HFFc6 (cell line): Measurements from ENCODE around the gene OR2B2. TPM values are rescaled to one million over a fixed set of nuclear protein-coding genes. Genes with fewer than 3 reads are reported as not detected.

Experiments
- DNase-seq: peaks from one replicate; pipeline ENCODE4 v3.0.0-alpha.2; 2018
- H3K27ac Mint-ChIP-seq: 2 replicates; pipeline ENCODE4 v1.8.0; 2020; ENCODE audit warnings: mild to moderate bottlenecking, mixed read lengths
- H3K27me3 Mint-ChIP-seq: 2 replicates; pipeline ENCODE4 v1.8.0; 2021; ENCODE audit warnings: mild to moderate bottlenecking, moderate library complexity, mixed read lengths; ENCODE audit not compliant: insufficient read depth
- H3K36me3 Mint-ChIP-seq: 2 replicates; pipeline ENCODE4 v1.8.0; 2021; ENCODE audit warnings: low read depth, mixed read lengths
- H3K4me1 Mint-ChIP-seq: 2 replicates; pipeline ENCODE4 v1.8.0; 2020; ENCODE audit warnings: low read depth, mixed read lengths
- H3K4me3 Mint-ChIP-seq: 2 replicates; pipeline ENCODE4 v1.8.0; 2020; ENCODE audit warnings: mild to moderate bottlenecking, moderate library complexity, mixed read lengths
- H3K9me3 Mint-ChIP-seq: 2 replicates; pipeline ENCODE4 v1.8.0; 2020; ENCODE audit warnings: mild to moderate bottlenecking, mixed read lengths
- total RNA-seq, 6 experiments: library from RNA; stranded (reverse); fragmentation: NEBNext Ultra II Directional; extraction: Animal tissue kit (Norgen Biotek cat#: 25700); gene quantifications; 2 replicates in 1 of 6; 3 replicates in 5 of 6; pipeline ENCODE4 v1.2.3, GENCODE V29; 2021
- TF ChIP-seq, protein P1 (sequence below): fragments of 200-600 bp; sonication (generic); IDR thresholded peaks from 2 replicates; pipeline ENCODE4 v1.5.0; 2021; ENCODE audit warnings: antibody characterized with exemption, mild to moderate bottlenecking

Gene OR2B2
- total RNA-seq, 6 experiments from 2014 or later = not detected

DNA sequence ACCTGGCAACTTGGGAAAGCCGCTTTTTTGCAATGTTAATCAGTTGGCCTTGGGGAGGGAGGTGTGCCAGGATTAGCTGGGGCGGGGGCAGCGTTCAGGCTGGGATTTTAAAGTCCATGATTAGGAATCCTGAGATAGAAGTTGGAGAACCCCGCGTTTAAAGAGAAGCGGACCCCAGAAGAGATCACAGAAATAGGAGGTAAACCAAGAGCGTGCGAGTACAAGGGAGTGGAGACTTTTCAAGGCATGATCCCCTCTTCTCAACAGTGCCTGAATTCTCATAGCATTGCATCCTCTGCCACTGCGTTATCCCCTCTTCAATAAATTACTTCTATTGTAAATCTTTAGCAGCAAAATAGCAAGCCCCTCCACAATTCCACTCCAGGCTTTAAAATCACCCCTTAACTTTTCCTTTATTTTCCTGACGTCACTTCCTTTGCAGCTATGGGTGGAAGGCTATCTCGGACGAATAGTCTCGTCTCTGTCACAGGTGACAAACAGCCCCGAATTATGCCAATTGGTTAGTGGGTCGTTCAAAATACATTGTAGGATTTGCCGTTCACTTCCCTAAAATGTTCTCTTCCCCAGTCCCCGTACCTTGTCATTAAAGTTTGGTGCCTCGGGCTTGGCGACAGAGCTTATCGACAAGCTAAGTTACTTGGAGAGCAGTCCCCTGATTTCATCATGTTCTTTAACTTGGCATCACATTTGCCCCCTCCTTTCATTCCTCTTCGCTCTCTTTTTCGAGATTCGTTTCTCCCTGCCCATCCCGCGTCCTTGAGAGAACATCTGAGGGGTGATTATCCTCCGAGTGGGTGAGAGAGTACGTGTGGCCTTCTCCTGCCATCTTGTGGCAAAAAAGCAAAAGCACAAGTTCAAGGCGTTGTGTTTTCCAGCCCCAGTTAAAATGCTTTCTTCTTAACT lies 17.1 kb downstream of the OR2B2 start:
- Mint-ChIP-seq H3K27ac (no peak overlapping the region), H3K4me1 (peaks cover 23% of the 10 kb centered on the region), H3K9me3 (no peaks in the 10 kb centered on the region), H3K36me3 (peaks cover 4% of the 10 kb centered on the region; the same call in 1 of the 2 replicates), H3K27me3 (peaks cover 18% of the 10 kb centered on the region), H3K4me3 (no peak overlapping the region)
- TF ChIP-seq, protein P1, sequence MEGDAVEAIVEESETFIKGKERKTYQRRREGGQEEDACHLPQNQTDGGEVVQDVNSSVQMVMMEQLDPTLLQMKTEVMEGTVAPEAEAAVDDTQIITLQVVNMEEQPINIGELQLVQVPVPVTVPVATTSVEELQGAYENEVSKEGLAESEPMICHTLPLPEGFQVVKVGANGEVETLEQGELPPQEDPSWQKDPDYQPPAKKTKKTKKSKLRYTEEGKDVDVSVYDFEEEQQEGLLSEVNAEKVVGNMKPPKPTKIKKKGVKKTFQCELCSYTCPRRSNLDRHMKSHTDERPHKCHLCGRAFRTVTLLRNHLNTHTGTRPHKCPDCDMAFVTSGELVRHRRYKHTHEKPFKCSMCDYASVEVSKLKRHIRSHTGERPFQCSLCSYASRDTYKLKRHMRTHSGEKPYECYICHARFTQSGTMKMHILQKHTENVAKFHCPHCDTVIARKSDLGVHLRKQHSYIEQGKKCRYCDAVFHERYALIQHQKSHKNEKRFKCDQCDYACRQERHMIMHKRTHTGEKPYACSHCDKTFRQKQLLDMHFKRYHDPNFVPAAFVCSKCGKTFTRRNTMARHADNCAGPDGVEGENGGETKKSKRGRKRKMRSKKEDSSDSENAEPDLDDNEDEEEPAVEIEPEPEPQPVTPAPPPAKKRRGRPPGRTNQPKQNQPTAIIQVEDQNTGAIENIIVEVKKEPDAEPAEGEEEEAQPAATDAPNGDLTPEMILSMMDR = peak; percentile 86
- peak; percentile 74 for DNase-seq

DNA sequence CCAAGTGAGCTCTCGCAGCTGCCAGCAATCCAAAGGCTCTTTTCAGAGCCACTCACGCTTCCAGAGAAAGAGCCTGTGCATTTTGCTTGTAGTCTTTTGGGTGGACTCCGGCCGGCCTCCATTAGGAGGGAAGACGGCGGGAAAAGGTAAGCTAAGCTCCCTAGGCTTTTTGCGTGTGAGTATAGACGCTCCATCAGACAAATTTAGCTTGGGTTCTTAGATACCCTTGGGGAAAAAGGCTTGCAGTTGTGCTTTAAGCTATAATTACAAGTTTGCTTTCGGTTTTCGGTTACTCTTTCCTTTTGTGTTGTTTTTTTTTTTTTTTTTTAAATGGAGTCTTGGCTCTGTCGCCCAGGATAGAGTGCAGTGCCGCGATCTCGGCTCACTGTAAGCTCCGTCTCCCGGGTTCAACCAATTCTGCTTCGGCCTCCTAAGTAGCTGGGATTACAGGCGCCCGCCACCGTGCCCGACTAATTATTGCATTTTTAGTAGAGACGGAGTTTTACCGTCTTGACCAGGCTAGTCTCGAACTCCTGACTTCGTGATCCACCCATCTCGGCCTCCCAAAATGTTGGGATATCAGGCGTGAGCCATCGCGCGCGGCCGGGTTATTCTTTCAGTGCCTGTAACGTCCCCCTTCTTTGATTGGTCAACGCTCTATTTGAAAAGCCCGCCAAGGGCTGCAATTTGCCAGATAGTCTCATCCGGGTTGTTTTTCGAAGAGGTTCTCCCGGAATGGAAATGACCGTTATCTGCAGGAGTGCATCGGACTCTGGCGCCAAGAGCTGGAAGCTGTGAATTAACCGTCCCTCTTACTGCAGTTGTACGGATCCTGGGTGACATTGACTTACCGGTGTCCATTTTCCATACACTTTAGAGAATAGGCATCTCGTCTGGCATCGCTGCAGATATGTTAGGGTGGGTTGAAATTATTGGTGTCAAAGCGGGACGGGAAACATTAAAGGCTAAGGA lies 18.1 kb downstream of the OR2B2 start:
- H3K4me3 Mint-ChIP-seq = no peak overlapping the region
- peaks cover 4% of the 10 kb centered on the region; the same call in 1 of the 2 replicates for H3K36me3 Mint-ChIP-seq
- H3K27ac Mint-ChIP-seq = no peak overlapping the region
- DNase-seq = peak; percentile 97
- peaks cover 18% of the 10 kb centered on the region for H3K27me3 Mint-ChIP-seq
- H3K9me3 Mint-ChIP-seq = no peaks in the 10 kb centered on the region
- peaks cover 33% of the 10 kb centered on the region for H3K4me1 Mint-ChIP-seq
- TF ChIP-seq, protein P1 = no peak

DNA sequence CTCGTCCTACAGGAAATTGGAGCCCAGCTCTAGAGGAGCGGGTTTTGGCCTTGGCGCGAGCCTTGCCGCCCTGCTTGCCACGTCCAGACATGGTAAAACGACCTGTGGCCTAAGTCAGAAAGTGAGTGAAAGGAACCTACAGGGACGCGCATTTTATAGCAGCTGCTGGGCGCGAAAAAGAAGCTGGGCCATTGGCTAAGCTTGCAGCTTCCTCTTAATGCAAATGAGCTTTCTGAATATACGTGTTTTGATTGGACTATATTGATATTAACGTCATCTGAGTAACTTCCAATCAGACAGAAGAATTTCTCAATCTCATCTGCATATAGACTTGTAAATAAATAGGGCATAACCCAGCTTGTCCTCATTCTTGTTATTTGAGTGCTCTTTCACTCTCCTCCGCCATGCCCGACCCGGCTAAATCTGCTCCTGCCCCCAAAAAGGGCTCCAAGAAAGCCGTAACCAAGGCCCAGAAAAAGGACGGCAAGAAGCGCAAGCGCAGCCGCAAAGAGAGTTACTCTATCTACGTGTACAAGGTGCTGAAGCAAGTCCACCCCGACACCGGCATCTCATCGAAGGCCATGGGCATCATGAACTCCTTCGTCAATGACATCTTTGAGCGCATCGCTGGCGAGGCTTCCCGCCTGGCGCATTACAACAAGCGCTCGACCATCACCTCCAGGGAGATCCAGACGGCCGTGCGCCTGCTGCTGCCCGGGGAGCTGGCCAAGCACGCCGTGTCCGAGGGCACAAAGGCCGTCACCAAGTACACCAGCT lies 18.9 kb downstream of the OR2B2 start:
- Mint-ChIP-seq H3K9me3 (no peaks in the 10 kb centered on the region), H3K4me1 (peaks cover 39% of the 10 kb centered on the region), H3K4me3 (no peak overlapping the region), H3K27me3 (peaks cover 17% of the 10 kb centered on the region), H3K36me3 (peaks cover 4% of the 10 kb centered on the region; the same call in 1 of the 2 replicates), H3K27ac (no peak overlapping the region)
- DNase-seq = peak; percentile 99
- TF ChIP-seq, protein P1 = no peak

DNA sequence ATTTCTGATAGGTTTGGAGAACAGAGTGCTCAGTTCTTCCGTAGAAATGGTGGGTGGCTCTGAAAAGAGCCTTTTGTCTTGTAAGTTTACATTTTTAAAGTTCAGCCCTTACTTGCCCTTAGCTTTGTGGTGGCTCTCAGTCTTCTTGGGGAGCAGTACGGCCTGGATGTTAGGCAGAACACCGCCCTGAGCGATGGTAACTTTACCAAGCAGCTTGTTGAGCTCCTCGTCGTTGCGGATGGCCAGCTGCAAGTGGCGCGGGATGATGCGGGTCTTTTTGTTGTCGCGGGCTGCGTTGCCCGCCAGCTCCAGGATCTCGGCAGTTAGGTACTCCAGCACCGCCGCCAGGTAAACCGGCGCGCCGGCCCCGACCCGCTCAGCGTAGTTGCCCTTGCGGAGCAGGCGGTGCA lies 19.5 kb downstream of the OR2B2 start:
- Mint-ChIP-seq H3K36me3 (peaks cover 4% of the 10 kb centered on the region; the same call in 1 of the 2 replicates), H3K4me3 (no peak overlapping the region), H3K4me1 (peaks cover 40% of the 10 kb centered on the region), H3K9me3 (no peaks in the 10 kb centered on the region), H3K27me3 (peaks cover 16% of the 10 kb centered on the region), H3K27ac (no peak overlapping the region)
- TF ChIP-seq, protein P1 = no peak
- peak; percentile 28 for DNase-seq
